Measurements from ENCODE around the gene BNC1. TPM values are rescaled to one million over a fixed set of nuclear protein-coding genes. Genes with fewer than 3 reads are reported as not detected.

Gene BNC1
- total and polyA plus RNA-seq, 4 donors: 0.07 to 0.17 (median 0.14) TPM; not detected in 1

- Histone ChIP-seq H3K9me3 (ENCODE audit: control insufficient read depth in 4 of 4, low read length in 3 of 4) (no peaks in the 10 kb centered on the region), H3K27ac (ENCODE audit: low read depth in 1 of 2, low read length in 2 of 2) (no peak overlapping the region), H3K4me1 (ENCODE audit: control insufficient read depth in 4 of 4, insufficient read depth in 4 of 4, low read length in 3 of 4) (peaks cover 0 to 8% (median 4%) of the 10 kb centered on the region in 4 donors), H3K27me3 (ENCODE audit: control insufficient read depth in 4 of 4, insufficient read depth in 4 of 4, low read length in 3 of 4) (peaks cover 0 to 15% (median 4%) of the 10 kb centered on the region in 4 donors), H3K4me3 (ENCODE audit: low read depth in 1 of 3, low read length in 3 of 3) (no peak overlapping the region), H3K36me3 (ENCODE audit: control insufficient read depth in 4 of 4, insufficient read depth in 3 of 4, low read depth in 1 of 4, low read length in 3 of 4) (no peaks in the 10 kb centered on the region), H3K9ac (ENCODE audit: low read depth in 1 of 2, low read length in 2 of 2) (no peak overlapping the region)
- TF ChIP-seq RXRA (IDR thresholded peaks at IDR 0.05) (no peak), EGR1 (IDR thresholded peaks at IDR 0.05; ENCODE audit: low read depth in 2 of 2) (no peak), GABPA (IDR thresholded peaks at IDR 0.05 in 1 of 2, conservative IDR thresholded peaks at IDR 0.05 in 1 of 2) (no peak), FOXA1 (IDR thresholded peaks at IDR 0.05) (no peak), SP1 (IDR thresholded peaks at IDR 0.05) (no peak), JUND (IDR thresholded peaks at IDR 0.05) (no peak), HNF4A (conservative IDR thresholded peaks at IDR 0.05) (no peak)
- TF ChIP-seq, protein P1, sequence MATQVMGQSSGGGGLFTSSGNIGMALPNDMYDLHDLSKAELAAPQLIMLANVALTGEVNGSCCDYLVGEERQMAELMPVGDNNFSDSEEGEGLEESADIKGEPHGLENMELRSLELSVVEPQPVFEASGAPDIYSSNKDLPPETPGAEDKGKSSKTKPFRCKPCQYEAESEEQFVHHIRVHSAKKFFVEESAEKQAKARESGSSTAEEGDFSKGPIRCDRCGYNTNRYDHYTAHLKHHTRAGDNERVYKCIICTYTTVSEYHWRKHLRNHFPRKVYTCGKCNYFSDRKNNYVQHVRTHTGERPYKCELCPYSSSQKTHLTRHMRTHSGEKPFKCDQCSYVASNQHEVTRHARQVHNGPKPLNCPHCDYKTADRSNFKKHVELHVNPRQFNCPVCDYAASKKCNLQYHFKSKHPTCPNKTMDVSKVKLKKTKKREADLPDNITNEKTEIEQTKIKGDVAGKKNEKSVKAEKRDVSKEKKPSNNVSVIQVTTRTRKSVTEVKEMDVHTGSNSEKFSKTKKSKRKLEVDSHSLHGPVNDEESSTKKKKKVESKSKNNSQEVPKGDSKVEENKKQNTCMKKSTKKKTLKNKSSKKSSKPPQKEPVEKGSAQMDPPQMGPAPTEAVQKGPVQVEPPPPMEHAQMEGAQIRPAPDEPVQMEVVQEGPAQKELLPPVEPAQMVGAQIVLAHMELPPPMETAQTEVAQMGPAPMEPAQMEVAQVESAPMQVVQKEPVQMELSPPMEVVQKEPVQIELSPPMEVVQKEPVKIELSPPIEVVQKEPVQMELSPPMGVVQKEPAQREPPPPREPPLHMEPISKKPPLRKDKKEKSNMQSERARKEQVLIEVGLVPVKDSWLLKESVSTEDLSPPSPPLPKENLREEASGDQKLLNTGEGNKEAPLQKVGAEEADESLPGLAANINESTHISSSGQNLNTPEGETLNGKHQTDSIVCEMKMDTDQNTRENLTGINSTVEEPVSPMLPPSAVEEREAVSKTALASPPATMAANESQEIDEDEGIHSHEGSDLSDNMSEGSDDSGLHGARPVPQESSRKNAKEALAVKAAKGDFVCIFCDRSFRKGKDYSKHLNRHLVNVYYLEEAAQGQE (IDR thresholded peaks at IDR 0.05): no peak
- TF ChIP-seq, protein P2, sequence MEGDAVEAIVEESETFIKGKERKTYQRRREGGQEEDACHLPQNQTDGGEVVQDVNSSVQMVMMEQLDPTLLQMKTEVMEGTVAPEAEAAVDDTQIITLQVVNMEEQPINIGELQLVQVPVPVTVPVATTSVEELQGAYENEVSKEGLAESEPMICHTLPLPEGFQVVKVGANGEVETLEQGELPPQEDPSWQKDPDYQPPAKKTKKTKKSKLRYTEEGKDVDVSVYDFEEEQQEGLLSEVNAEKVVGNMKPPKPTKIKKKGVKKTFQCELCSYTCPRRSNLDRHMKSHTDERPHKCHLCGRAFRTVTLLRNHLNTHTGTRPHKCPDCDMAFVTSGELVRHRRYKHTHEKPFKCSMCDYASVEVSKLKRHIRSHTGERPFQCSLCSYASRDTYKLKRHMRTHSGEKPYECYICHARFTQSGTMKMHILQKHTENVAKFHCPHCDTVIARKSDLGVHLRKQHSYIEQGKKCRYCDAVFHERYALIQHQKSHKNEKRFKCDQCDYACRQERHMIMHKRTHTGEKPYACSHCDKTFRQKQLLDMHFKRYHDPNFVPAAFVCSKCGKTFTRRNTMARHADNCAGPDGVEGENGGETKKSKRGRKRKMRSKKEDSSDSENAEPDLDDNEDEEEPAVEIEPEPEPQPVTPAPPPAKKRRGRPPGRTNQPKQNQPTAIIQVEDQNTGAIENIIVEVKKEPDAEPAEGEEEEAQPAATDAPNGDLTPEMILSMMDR (IDR thresholded peaks at IDR 0.05; ENCODE audit: low read depth, low read length, missing input control): no peak
- WGBS: 75% methylated on average over 3 of the region's 3 CpGs
- DNase-seq (ENCODE audit: low spot score): no peak
These were observed 3.1 kb upstream of the BNC1 start for GRCh38 chr15:83287541-83288027.

- H3K27ac ChIP-seq (ENCODE audit: low read depth in 1 of 2, low read length in 2 of 2): no peak overlapping the region
- peaks cover 0 to 8% (median 4%) of the 10 kb centered on the region in 4 donors for H3K4me1 ChIP-seq (ENCODE audit: control insufficient read depth in 4 of 4, insufficient read depth in 4 of 4, low read length in 3 of 4)
- H3K9ac ChIP-seq (ENCODE audit: low read depth in 1 of 2, low read length in 2 of 2): no peak overlapping the region
- TF ChIP-seq HNF4G (IDR thresholded peaks at IDR 0.05) (no peak), ATF3 (IDR thresholded peaks at IDR 0.05) (no peak), JUND (IDR thresholded peaks at IDR 0.05) (no peak), EGR1 (IDR thresholded peaks at IDR 0.05; ENCODE audit: low read depth in 2 of 2) (no peak), GABPA (IDR thresholded peaks at IDR 0.05 in 1 of 2, conservative IDR thresholded peaks at IDR 0.05 in 1 of 2) (no peak)
- DNase-seq (ENCODE audit: low spot score): no peak
- H3K9me3 ChIP-seq (ENCODE audit: control insufficient read depth in 4 of 4, low read length in 3 of 4): no peaks in the 10 kb centered on the region
- no peak overlapping the region for H3K4me3 ChIP-seq (ENCODE audit: low read depth in 1 of 3, low read length in 3 of 3)
- WGBS: 62% methylated on average over 9 of the region's 9 CpGs
- peaks cover 0 to 20% (median 4%) of the 10 kb centered on the region in 4 donors for H3K27me3 ChIP-seq (ENCODE audit: control insufficient read depth in 4 of 4, insufficient read depth in 4 of 4, low read length in 3 of 4)
- no peaks in the 10 kb centered on the region for H3K36me3 ChIP-seq (ENCODE audit: control insufficient read depth in 4 of 4, insufficient read depth in 3 of 4, low read depth in 1 of 4, low read length in 3 of 4)
These were observed 1.6 kb upstream of the BNC1 start for GRCh38 chr15:83285979-83286553.
